ENCODE results near the gene RAB7B.

RAB7B gene

GRCh38 chr1:205972081-205972480, 31.1 kb downstream of the RAB7B start:
- DNase-seq: no peak

- no peak for DNase-seq
Measured at GRCh38 chr1:205971082-205971481, 32.1 kb downstream of the RAB7B start.

- DNase-seq: no peak
Measured at GRCh38 chr1:205970486-205970885, 32.7 kb downstream of the RAB7B start.

- DNase-seq: no peak
Measured at GRCh38 chr1:205969229-205969628, 34.0 kb downstream of the RAB7B start.

- DNase-seq: no peak
Measured at GRCh38 chr1:205967554-205968335, 35.5 kb downstream of the RAB7B start.

GRCh38 chr1:205965036-205965884, 37.9 kb downstream of the RAB7B start:
- peak; percentile 98 for DNase-seq

GRCh38 chr1:205963352-205964155, 39.6 kb downstream of the RAB7B start:
- DNase-seq: no peak

GRCh38 chr1:205962821-205963221, 40.4 kb downstream of the RAB7B start:
- no peak for DNase-seq

- no peak for DNase-seq
Measured at GRCh38 chr1:205961991-205962820, 41.0 kb downstream of the RAB7B start.

- no peak for DNase-seq
Measured at GRCh38 chr1:205961405-205961804, 41.8 kb downstream of the RAB7B start.

- DNase-seq: no peak
Measured at GRCh38 chr1:205959789-205960188, 43.4 kb downstream of the RAB7B start.

- no peak for DNase-seq
Measured at GRCh38 chr1:205955499-205955898, 47.7 kb downstream of the RAB7B start.

- DNase-seq: no peak
Measured at GRCh38 chr1:205954819-205955404, 48.3 kb downstream of the RAB7B start.

- DNase-seq: no peak
Measured at GRCh38 chr1:205951746-205952145, 51.4 kb downstream of the RAB7B start.

GRCh38 chr1:205950826-205951549, 52.2 kb downstream of the RAB7B start:
- DNase-seq: no peak

GRCh38 chr1:205950280-205950679, 52.9 kb downstream of the RAB7B start:
- DNase-seq: no peak

- DNase-seq: no peak
Measured at GRCh38 chr1:205949753-205950152, 53.4 kb downstream of the RAB7B start.

GRCh38 chr1:205948886-205949285, 54.3 kb downstream of the RAB7B start:
- no peak for DNase-seq

GRCh38 chr1:205948039-205948438, 55.2 kb downstream of the RAB7B start:
- no peak for DNase-seq

- DNase-seq: no peak
Measured at GRCh38 chr1:205947024-205947423, 56.2 kb downstream of the RAB7B start.

- DNase-seq: no peak
Measured at GRCh38 chr1:205945069-205945468, 58.1 kb downstream of the RAB7B start.
